ENCODE results near the gene ASPHD2. TPM values are rescaled to one million over a fixed set of nuclear protein-coding genes. Genes with fewer than 3 reads are reported as not detected.

ASPHD2 gene
- total RNA-seq, 1 experiment from 2014 or later: not detected

DNA sequence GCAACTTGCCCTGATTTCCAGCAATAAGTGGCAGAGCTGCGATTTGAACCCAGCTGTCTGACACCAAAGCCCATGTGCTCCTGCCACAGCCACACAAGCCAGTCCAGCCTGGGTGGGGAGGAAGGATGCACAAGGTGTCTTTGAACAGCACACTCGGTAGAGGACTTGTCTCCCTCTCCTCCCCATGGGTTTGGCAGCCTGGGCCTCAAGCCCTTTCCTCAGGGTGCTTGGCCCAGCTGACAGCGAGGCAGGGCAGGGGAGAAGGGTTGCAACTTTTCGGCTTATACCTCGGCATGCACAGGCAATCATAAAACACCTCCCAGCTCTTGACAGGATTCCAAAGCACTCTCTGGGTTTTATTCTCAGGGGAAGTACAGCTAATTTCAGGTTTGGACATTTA, 19.3 kb downstream of the ASPHD2 start:
- H3K4me1 ChIP-seq: no peaks in the 10 kb centered on the region
- Mint-ChIP-seq H3K4me1 (ENCODE audit: low read depth, unreplicated experiment) (no peaks in the 10 kb centered on the region), H3K27me3 (ENCODE audit: insufficient read depth, unreplicated experiment) (no peaks in the 10 kb centered on the region), H3K9me3 (ENCODE audit: unreplicated experiment) (no peaks in the 10 kb centered on the region), H3K4me3 (ENCODE audit: unreplicated experiment) (no peak overlapping the region), H3K36me3 (ENCODE audit: insufficient read depth, unreplicated experiment) (no peaks in the 10 kb centered on the region), H3K27ac (ENCODE audit: unreplicated experiment) (no peak overlapping the region)
- intact Hi-C loops (cut with micrococcal nuclease; ENCODE audit: unreplicated experiment): no loop called here
- ChIA-PET POLR2A (no interaction called here), CTCF (no interaction called here)
- H3K9me3 ChIP-seq: no peaks in the 10 kb centered on the region
- no peak overlapping the region for H3K4me3 ChIP-seq (ENCODE audit: low read depth, low read length)
- DNase-seq: no peak
- H3K36me3 ChIP-seq (ENCODE audit: control insufficient read depth, insufficient read depth, low read length): no peaks in the 10 kb centered on the region
- BruUV-seq (replicated peaks): no TSS peak
- no peak for TF ChIP-seq CTCF (IDR thresholded peaks at IDR 0.05; ENCODE audit: insufficient read depth in 1 of 2, low read depth in 1 of 2, low read length in 1 of 2, severe bottlenecking in 1 of 2, unreplicated experiment in 1 of 2)
- no peaks in the 10 kb centered on the region for H3K27me3 ChIP-seq (replicated peaks; ENCODE audit: control insufficient read depth, insufficient read depth, low read length)

GRCh38 chr22:26448941-26449340, 19.9 kb downstream of the ASPHD2 start:
- H3K9me3 ChIP-seq: no peaks in the 10 kb centered on the region
- no TSS peak for BruUV-seq (replicated peaks)
- no peak overlapping the region for H3K4me3 ChIP-seq (ENCODE audit: low read depth, low read length)
- no peaks in the 10 kb centered on the region for H3K4me1 ChIP-seq
- Mint-ChIP-seq H3K27me3 (ENCODE audit: insufficient read depth, unreplicated experiment) (no peaks in the 10 kb centered on the region), H3K4me1 (ENCODE audit: low read depth, unreplicated experiment) (no peaks in the 10 kb centered on the region), H3K9me3 (ENCODE audit: unreplicated experiment) (no peaks in the 10 kb centered on the region), H3K27ac (ENCODE audit: unreplicated experiment) (no peak overlapping the region), H3K36me3 (ENCODE audit: insufficient read depth, unreplicated experiment) (no peaks in the 10 kb centered on the region), H3K4me3 (ENCODE audit: unreplicated experiment) (no peak overlapping the region)
- H3K36me3 ChIP-seq (ENCODE audit: control insufficient read depth, insufficient read depth, low read length): no peaks in the 10 kb centered on the region; the same call in 1 of the 2 replicates
- H3K27me3 ChIP-seq (replicated peaks; ENCODE audit: control insufficient read depth, insufficient read depth, low read length): no peaks in the 10 kb centered on the region
- intact Hi-C loops (cut with micrococcal nuclease; ENCODE audit: unreplicated experiment): no loop called here
- TF ChIP-seq CTCF (IDR thresholded peaks at IDR 0.05; ENCODE audit: insufficient read depth in 1 of 2, low read depth in 1 of 2, low read length in 1 of 2, severe bottlenecking in 1 of 2, unreplicated experiment in 1 of 2): no peak
- ChIA-PET POLR2A (no interaction called here), CTCF (no interaction called here)
- DNase-seq: no peak

- Histone ChIP-seq H3K4me1 (no peaks in the 10 kb centered on the region), H3K36me3 (ENCODE audit: control insufficient read depth, insufficient read depth, low read length) (no peaks in the 10 kb centered on the region; the same call in none of the 2 replicates), H3K4me3 (ENCODE audit: low read depth, low read length) (no peak overlapping the region), H3K27me3 (replicated peaks; ENCODE audit: control insufficient read depth, insufficient read depth, low read length) (no peaks in the 10 kb centered on the region), H3K9me3 (no peaks in the 10 kb centered on the region)
- intact Hi-C loops (cut with micrococcal nuclease; ENCODE audit: unreplicated experiment): no loop called here
- no peak overlapping the region for H3K27ac Mint-ChIP-seq (ENCODE audit: unreplicated experiment)
- no peaks in the 10 kb centered on the region for H3K27me3 Mint-ChIP-seq (ENCODE audit: insufficient read depth, unreplicated experiment)
- H3K36me3 Mint-ChIP-seq (ENCODE audit: insufficient read depth, unreplicated experiment): peaks cover under 1% of the 10 kb centered on the region
- no peak overlapping the region for H3K4me3 Mint-ChIP-seq (ENCODE audit: unreplicated experiment)
- TF ChIP-seq CTCF (IDR thresholded peaks at IDR 0.05; ENCODE audit: insufficient read depth in 1 of 2, low read depth in 1 of 2, low read length in 1 of 2, severe bottlenecking in 1 of 2, unreplicated experiment in 1 of 2): no peak
- H3K4me1 Mint-ChIP-seq (ENCODE audit: low read depth, unreplicated experiment): no peaks in the 10 kb centered on the region
- ChIA-PET CTCF (no interaction called here), POLR2A (no interaction called here)
- DNase-seq: no peak
- BruUV-seq (replicated peaks): no TSS peak
- no peaks in the 10 kb centered on the region for H3K9me3 Mint-ChIP-seq (ENCODE audit: unreplicated experiment)
These were observed 21.6 kb downstream of the ASPHD2 start for GRCh38 chr22:26450453-26451185.

Measured in Caco-2 (cell line).